GM19351 (cell line): ENCODE data around the gene ANKAR.
"Not testable (repeated sequence)": the region's sequence is repeated elsewhere in the genome, so short reads cannot be mapped to it uniquely, and the experiment has no call there.

Experiments
- ATAC-seq: cut with Tn5 transposase; IDR thresholded peaks from one replicate; pipeline ENCODE4 v1.9.1; 2021; ENCODE audit warnings: mild to moderate bottlenecking, moderate library complexity; ENCODE audit not compliant: unreplicated experiment

ANKAR gene

GRCh38 chr2:189709501-189710221, 35.2 kb downstream of the ANKAR start:
- no peak for ATAC-seq

GRCh38 chr2:189717593-189717992, 43.1 kb downstream of the ANKAR start:
- not testable (repeated sequence) for ATAC-seq

DNA sequence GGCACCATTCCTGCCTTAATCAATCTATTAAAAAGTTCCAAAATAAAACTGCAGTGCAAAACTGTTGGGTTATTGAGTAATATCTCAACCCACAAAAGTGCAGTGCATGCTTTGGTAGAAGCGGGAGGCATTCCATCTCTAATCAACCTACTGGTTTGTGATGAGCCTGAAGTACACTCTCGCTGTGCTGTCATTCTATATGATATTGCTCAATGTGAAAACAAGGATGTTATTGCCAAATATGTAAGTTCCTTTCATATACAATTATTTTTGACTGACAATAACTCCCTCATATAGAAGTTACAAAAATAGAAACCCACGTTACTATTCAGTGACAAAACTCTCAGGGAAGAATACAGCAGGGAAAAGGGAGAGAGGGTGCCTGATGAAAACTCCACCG, 45.1 kb downstream of the ANKAR start:
- no peak for ATAC-seq

GRCh38 chr2:189723192-189723591, 48.7 kb downstream of the ANKAR start:
- no peak for ATAC-seq
